ENCODE data around the gene PHYHD1.

- TF ChIP-seq, protein P1, sequence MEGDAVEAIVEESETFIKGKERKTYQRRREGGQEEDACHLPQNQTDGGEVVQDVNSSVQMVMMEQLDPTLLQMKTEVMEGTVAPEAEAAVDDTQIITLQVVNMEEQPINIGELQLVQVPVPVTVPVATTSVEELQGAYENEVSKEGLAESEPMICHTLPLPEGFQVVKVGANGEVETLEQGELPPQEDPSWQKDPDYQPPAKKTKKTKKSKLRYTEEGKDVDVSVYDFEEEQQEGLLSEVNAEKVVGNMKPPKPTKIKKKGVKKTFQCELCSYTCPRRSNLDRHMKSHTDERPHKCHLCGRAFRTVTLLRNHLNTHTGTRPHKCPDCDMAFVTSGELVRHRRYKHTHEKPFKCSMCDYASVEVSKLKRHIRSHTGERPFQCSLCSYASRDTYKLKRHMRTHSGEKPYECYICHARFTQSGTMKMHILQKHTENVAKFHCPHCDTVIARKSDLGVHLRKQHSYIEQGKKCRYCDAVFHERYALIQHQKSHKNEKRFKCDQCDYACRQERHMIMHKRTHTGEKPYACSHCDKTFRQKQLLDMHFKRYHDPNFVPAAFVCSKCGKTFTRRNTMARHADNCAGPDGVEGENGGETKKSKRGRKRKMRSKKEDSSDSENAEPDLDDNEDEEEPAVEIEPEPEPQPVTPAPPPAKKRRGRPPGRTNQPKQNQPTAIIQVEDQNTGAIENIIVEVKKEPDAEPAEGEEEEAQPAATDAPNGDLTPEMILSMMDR (IDR thresholded peaks at IDR 0.05), result peak; percentile 79 to 93 (median 90)
- TF ChIP-seq POLR2A (IDR thresholded peaks at IDR 0.05), result no peak
Observed at GRCh38 chr9:128927731-128928411, 7.1 kb downstream of the PHYHD1 start.
